ENCODE measurements around the gene WDR87. TPM values are rescaled to one million over a fixed set of nuclear protein-coding genes. Genes with fewer than 3 reads are reported as not detected.

WDR87 gene
- total and polyA plus RNA-seq, 2 of the 4 experiments (the other 2 are of a cell fraction): not detected

DNA sequence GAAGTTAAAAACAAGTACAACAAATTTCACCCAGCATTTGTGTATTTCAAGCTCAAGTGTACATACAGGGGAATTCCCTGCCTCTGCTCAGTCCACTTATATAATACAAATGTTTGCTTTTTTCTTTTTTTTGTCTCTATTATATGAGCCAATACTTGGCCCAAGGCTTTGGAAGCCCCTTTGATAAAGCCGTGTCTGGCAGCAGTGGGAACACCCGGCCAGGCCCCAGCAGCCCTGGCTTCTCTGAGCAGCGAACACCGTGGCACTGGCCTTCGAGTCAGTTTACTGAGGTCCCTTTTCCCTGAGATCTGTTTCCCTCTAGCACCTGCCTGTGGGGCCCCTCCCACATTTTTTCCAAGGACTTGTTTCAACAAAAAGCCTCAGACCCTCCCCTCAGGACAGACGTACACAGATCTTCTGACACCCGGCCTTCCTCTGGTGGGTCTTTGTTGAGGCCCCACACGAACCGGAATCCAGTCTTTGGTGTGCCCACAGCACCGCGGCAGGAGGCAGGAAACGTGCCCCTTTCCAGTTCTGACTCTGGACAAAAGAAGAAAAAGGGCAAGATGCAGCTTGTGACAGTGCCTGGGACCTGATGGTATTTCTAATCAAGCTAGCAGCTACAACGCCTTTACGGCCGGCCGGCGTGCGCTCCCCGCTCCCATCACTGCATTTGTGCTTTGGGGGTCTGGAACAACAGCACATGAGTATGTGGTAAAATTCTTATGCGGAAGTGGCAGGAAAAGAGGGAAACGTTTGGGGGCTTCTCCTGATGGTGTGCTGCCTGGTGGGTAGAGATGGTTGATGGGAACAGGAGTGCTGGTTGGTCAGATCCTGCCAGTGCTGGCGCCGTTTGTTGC is 14.4 kb upstream of the WDR87 start:
- Histone ChIP-seq H3K9me3 (ENCODE audit: control insufficient read depth, insufficient read depth, low read length) (no peaks in the 10 kb centered on the region), H3K14ac (replicated peaks; ENCODE audit: low read depth, low read length) (no peak overlapping the region), H3K9me1 (ENCODE audit: insufficient read depth, low read length) (peaks cover 12% of the 10 kb centered on the region), H2BK20ac (ENCODE audit: low read depth, low read length) (no peak overlapping the region), H4K8ac (ENCODE audit: low read depth in 2 of 2, low read length in 2 of 2) (no peak overlapping the region), H2AK5ac (ENCODE audit: low read depth, low read length) (no peak overlapping the region), H2BK15ac (ENCODE audit: low read depth, low read length) (no peak overlapping the region), H3K4ac (ENCODE audit: low read depth, low read length) (no peak overlapping the region), H3K4me2 (ENCODE audit: low read depth, low read length) (no peak overlapping the region), H3K79me1 (ENCODE audit: low read depth in 1 of 2, low read length in 2 of 2) (peaks cover 25 to 75% of the 10 kb centered on the region in 2 experiments), H3K18ac (ENCODE audit: low read depth, low read length) (no peak overlapping the region), H3K27ac (ENCODE audit: insufficient read depth, low read length) (no peak overlapping the region), H3K56ac (ENCODE audit: extremely low read depth, insufficient read depth, low read length) (no peak overlapping the region), H2AFZ (replicated peaks; ENCODE audit: low read length, poor library complexity) (no peak overlapping the region), H2BK120ac (ENCODE audit: low read depth, low read length) (no peak overlapping the region), H4K5ac (ENCODE audit: low read depth, low read length) (no peak overlapping the region), H3K23ac (ENCODE audit: low read depth, low read length) (no peak overlapping the region), H3K4me1 (ENCODE audit: control insufficient read depth, insufficient read depth, low read length) (no peaks in the 10 kb centered on the region), H4K91ac (ENCODE audit: insufficient read depth, low read depth, low read length) (no peak overlapping the region), H3K9ac (ENCODE audit: low read depth, low read length) (no peak overlapping the region), H4K20me1 (ENCODE audit: insufficient read depth, low read length) (peaks cover 37% of the 10 kb centered on the region), H3K36me3 (ENCODE audit: control insufficient read depth, insufficient read depth, low read length) (peaks cover 8% of the 10 kb centered on the region), H3K4me3 (ENCODE audit: insufficient read depth, low read depth, low read length) (no peak overlapping the region), H2BK5ac (ENCODE audit: low read depth, low read length, poor library complexity, severe bottlenecking) (no peak overlapping the region), H2AK9ac (replicated peaks; ENCODE audit: low read depth, low read length, poor library complexity) (no peak overlapping the region), H3K27me3 (ENCODE audit: control insufficient read depth, insufficient read depth, low read length) (no peaks in the 10 kb centered on the region)
- WGBS, 2 experiments (ENCODE audit: extremely low coverage in 2 of 2, insufficient read length in 1 of 2): 77% methylated on average over 9 of the region's 23 CpGs; no CpG with 5 or more reads in 1 of the 2 experiments
- DNase-seq (no peak), ATAC-seq (ENCODE audit: low read depth) (no peak)
- intact Hi-C loops (cut with micrococcal nuclease): no loop called here
- dilution Hi-C loops (cut with HindIII; ENCODE audit: low sequenced_read_pairs, unreplicated experiment): no loop called here
- BruUV-seq (replicated peaks): no TSS peak
- ChIA-PET POLR2A (ENCODE audit: unreplicated experiment) (no interaction called here), CTCF (interaction anchor here (0.6 kb wide), 1 partner anchor 18 kb away, joined by 4 read pairs; no protein-coding TSS in a partner anchor)
- in situ Hi-C loops (cut with MboI; ENCODE audit: low sequenced_read_pairs): no loop called here
- no peak for TF ChIP-seq CHD1 (IDR thresholded peaks at IDR 0.05; ENCODE audit: low read depth, low read length)
- TF ChIP-seq RCOR1 (IDR thresholded peaks at IDR 0.05; ENCODE audit: insufficient replicate concordance, low read length): no peak
- no peak for TF ChIP-seq MAZ (IDR thresholded peaks at IDR 0.05; ENCODE audit: borderline replicate concordance, low read depth, low read length)
- TF ChIP-seq CEBPB (IDR thresholded peaks at IDR 0.05; ENCODE audit: low read depth, low read length): no peak
- TF ChIP-seq NFE2L2 (IDR thresholded peaks at IDR 0.05; ENCODE audit: low read depth, low read length): no peak
- no peak for TF ChIP-seq RAD21 (IDR thresholded peaks at IDR 0.05; ENCODE audit: low read length)
- TF ChIP-seq MAFK (IDR thresholded peaks at IDR 0.05; ENCODE audit: low read depth, low read length): no peak
- TF ChIP-seq RFX5 (IDR thresholded peaks at IDR 0.05; ENCODE audit: low read depth, low read length): no peak
- TF ChIP-seq POLR2A (IDR thresholded peaks at IDR 0.05; ENCODE audit: low read depth, low read length): no peak
- TF ChIP-seq, protein P1, sequence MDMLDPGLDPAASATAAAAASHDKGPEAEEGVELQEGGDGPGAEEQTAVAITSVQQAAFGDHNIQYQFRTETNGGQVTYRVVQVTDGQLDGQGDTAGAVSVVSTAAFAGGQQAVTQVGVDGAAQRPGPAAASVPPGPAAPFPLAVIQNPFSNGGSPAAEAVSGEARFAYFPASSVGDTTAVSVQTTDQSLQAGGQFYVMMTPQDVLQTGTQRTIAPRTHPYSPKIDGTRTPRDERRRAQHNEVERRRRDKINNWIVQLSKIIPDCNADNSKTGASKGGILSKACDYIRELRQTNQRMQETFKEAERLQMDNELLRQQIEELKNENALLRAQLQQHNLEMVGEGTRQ (IDR thresholded peaks at IDR 0.05; ENCODE audit: low read depth, low read length): no peak
- no peak for TF ChIP-seq FOS (IDR thresholded peaks at IDR 0.05; ENCODE audit: low read depth, low read length)
- TF ChIP-seq, protein P2, sequence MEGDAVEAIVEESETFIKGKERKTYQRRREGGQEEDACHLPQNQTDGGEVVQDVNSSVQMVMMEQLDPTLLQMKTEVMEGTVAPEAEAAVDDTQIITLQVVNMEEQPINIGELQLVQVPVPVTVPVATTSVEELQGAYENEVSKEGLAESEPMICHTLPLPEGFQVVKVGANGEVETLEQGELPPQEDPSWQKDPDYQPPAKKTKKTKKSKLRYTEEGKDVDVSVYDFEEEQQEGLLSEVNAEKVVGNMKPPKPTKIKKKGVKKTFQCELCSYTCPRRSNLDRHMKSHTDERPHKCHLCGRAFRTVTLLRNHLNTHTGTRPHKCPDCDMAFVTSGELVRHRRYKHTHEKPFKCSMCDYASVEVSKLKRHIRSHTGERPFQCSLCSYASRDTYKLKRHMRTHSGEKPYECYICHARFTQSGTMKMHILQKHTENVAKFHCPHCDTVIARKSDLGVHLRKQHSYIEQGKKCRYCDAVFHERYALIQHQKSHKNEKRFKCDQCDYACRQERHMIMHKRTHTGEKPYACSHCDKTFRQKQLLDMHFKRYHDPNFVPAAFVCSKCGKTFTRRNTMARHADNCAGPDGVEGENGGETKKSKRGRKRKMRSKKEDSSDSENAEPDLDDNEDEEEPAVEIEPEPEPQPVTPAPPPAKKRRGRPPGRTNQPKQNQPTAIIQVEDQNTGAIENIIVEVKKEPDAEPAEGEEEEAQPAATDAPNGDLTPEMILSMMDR (conservative IDR thresholded peaks at IDR 0.05; ENCODE audit: low read depth, low read length): no peak
- TF ChIP-seq, protein P3, sequence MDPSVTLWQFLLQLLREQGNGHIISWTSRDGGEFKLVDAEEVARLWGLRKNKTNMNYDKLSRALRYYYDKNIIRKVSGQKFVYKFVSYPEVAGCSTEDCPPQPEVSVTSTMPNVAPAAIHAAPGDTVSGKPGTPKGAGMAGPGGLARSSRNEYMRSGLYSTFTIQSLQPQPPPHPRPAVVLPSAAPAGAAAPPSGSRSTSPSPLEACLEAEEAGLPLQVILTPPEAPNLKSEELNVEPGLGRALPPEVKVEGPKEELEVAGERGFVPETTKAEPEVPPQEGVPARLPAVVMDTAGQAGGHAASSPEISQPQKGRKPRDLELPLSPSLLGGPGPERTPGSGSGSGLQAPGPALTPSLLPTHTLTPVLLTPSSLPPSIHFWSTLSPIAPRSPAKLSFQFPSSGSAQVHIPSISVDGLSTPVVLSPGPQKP (IDR thresholded peaks at IDR 0.05; ENCODE audit: borderline replicate concordance, low read depth, low read length): no peak
- TF ChIP-seq SMC3 (IDR thresholded peaks at IDR 0.05; ENCODE audit: low read depth, low read length): no peak
- no peak for TF ChIP-seq MXI1 (IDR thresholded peaks at IDR 0.05; ENCODE audit: borderline replicate concordance, low read depth, low read length)

All from IMR-90 (cell line).